Transverse colon (tissue), 3 donors: Measurements from ENCODE around the gene WFDC8.

Experiments used
- POLR2A ChIP-seq: fragments of 450-650 bp; IDR thresholded peaks from one replicate; pipeline ENCODE4 v1.6.1; 2016; ENCODE audit warnings: antibody characterized with exemption, mild to moderate bottlenecking, moderate library complexity
- TF ChIP-seq, protein P1 (sequence below), 5 experiments: fragments of 200-600 bp in 3 of 5; fragments of 450-650 bp in 2 of 5; sonication (generic) in 3 of 5; IDR thresholded peaks; 1 replicate in 2 of 5; 2 replicates in 3 of 5; pipeline ENCODE4 v1.5.1; 2016 to 2017; ENCODE audit warnings: antibody characterized with exemption in 5 of 5, inconsistent platforms in 3 of 5, mild to moderate bottlenecking in 2 of 5, moderate library complexity in 1 of 5

- TF ChIP-seq, protein P1, sequence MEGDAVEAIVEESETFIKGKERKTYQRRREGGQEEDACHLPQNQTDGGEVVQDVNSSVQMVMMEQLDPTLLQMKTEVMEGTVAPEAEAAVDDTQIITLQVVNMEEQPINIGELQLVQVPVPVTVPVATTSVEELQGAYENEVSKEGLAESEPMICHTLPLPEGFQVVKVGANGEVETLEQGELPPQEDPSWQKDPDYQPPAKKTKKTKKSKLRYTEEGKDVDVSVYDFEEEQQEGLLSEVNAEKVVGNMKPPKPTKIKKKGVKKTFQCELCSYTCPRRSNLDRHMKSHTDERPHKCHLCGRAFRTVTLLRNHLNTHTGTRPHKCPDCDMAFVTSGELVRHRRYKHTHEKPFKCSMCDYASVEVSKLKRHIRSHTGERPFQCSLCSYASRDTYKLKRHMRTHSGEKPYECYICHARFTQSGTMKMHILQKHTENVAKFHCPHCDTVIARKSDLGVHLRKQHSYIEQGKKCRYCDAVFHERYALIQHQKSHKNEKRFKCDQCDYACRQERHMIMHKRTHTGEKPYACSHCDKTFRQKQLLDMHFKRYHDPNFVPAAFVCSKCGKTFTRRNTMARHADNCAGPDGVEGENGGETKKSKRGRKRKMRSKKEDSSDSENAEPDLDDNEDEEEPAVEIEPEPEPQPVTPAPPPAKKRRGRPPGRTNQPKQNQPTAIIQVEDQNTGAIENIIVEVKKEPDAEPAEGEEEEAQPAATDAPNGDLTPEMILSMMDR (IDR thresholded peaks at IDR 0.05) = no peak
- no peak for TF ChIP-seq POLR2A
Measured at GRCh38 chr20:45508068-45508886, 70.8 kb downstream of the WFDC8 start.
